ENCODE data around the gene SRGAP1.

- TF ChIP-seq CTCF (IDR thresholded peaks at IDR 0.05; ENCODE audit: borderline replicate concordance, extremely low read depth, low read length, poor library complexity, severe bottlenecking): no peak
- no peak for TF ChIP-seq EZH2 (IDR thresholded peaks at IDR 0.05; ENCODE audit: borderline replicate concordance, low read depth, low read length, severe bottlenecking)
These were observed 38.5 kb upstream of the SRGAP1 start for GRCh38 chr12:63805704-63806672.

Measured in DND-41 (cell line).